Measurements from ENCODE around the gene PRDM11.
A peak's percentile ranks its signal among the peaks of the same experiment; 100 is the strongest.
"Not testable (repeated sequence)": the region's sequence is repeated elsewhere in the genome, so short reads cannot be mapped to it uniquely, and the experiment has no call there.

The PRDM11 gene

GRCh38 chr11:45237711-45238315, 91.4 kb downstream of the PRDM11 start:
- no peak for DNase-seq

GRCh38 chr11:45238724-45239123, 92.3 kb downstream of the PRDM11 start:
- DNase-seq, result no peak

DNA sequence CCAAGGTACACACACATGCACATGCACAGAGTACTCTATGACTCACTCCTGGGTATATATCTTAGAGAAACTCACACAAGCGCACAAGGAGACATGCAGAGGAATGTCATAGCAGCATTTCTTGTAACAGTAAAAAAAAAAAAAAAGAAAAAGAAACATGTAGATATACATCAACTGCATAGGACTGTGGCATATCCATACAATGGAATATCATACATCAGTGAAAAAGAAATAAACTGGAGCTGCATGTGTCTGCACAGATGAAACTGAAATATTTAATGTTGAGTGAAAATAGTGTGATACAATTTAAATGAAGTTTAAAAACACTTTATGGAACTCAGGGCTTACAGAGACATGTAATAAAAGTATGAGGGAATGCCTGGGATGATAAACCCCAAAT, 93.3 kb downstream of the PRDM11 start:
- DNase-seq, result no peak

DNA sequence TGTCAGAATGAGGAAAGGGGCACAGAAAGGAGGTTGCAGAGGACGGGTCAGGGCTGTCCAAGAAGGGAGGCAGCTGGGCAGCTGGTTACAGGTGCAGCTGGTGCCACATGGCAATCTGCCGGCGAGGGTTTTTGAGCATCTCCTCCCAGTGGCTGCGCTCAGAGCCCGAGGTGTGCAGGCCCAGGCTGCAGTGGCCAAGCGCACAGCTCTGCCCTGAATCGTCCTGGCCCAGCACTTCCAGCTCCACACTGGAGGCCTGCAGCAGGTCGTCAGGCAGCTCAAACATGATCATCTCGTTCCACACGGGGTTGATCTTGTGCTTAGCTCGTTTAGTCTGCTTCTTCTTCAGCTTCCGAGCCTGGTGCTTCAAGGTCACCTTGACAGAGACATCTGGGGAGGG, 97.5 kb downstream of the PRDM11 start:
- DNase-seq, result no peak

DNA sequence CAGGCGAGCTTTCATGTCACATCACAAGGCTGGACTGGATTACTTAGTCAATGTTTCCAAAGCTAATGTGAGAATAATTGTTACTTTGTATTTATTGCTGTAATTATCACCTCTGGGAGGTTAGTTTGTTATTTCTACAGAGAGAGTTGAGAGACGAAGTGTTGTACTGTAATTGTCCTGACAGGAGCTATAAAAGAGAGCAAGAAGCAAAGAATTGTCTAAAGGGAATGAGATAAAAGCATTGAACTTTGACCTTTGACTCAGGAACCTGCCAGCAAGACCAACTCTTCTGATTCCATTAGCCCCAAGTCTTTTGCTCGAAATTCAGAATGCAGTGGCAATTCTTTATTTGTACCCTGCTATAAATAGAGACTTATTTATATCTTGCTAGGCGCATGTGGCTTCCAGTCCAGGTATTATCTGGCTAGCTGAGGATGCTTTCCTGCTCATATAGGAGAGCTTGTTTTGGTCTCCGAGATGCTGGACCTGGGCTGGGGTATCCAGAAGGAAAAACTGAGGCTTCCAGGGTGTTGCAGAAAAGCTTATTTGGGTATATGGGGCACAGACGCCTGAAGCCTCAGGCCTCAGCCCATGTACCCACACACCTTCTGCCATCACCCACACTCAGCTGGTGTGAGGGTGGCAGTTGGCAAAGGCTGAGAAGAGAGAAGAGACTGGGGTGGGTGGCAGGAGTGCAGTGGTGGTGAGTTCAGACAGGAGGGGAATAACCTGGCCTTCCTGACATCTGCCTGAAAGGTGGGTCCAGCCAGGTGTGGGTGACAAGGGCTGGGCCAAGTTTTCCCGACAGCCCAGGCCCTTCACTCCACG, 99.0 kb downstream of the PRDM11 start:
- no peak for DNase-seq

- DNase-seq, result no peak
Observed at GRCh38 chr11:45246241-45246640, 99.8 kb downstream of the PRDM11 start.

GRCh38 chr11:45247433-45247832, 101.0 kb downstream of the PRDM11 start:
- DNase-seq, result no peak

DNA sequence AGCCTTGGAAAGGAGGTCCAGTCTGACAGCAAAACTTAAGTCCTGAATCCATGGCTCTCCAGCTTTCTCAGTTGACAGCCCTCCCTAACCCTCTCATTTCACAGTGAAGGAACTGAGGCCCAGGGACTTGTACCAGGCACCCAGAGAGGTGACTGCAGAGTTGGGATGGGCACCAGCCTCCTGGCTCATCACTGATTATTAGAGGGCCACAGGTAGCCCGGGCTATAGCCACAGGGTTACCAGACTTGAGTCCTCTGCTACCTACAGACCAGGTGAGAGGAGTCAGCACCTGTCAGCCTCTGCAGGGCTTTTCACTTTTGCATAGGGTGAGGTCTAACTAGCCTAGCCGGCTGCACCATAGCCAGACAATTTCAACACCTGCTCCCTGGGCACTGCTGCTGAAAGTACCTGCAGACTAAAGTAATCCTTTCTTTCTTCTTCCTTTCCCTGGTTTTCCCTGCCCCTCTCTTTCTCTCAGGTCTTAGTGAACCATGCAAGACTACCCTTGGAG, 102.1 kb downstream of the PRDM11 start:
- no peak for DNase-seq

GRCh38 chr11:45249372-45249771, 102.9 kb downstream of the PRDM11 start:
- not testable (repeated sequence) for DNase-seq

- DNase-seq, result no peak
Observed at GRCh38 chr11:45250035-45250718, 103.7 kb downstream of the PRDM11 start.

- DNase-seq, result peak; percentile 64
Observed at GRCh38 chr11:45252134-45252856, 105.9 kb downstream of the PRDM11 start.

GRCh38 chr11:45252877-45253276, 106.4 kb downstream of the PRDM11 start:
- no peak for DNase-seq

DNA sequence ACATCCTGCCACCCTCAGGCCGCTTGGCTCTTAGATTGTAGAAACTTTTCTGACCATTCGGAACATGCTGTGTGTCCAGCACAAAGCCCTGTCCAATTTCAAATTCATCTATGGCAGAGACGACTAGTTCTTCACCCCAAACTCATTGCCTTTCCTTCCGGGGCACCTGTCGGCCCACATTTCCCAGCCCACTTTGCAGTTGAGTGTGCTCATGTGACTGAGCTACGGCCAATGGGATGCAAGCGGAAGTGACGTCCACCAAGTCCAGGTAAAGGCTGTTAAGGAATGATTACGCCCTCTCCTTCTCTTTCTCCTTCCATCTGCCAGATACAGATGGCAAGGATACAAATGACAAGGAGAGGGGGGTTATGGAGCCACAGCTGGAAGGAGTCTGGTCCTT, 107.2 kb downstream of the PRDM11 start:
- DNase-seq, result no peak

GRCh38 chr11:45254070-45254469, 107.6 kb downstream of the PRDM11 start:
- DNase-seq, result no peak

DNA sequence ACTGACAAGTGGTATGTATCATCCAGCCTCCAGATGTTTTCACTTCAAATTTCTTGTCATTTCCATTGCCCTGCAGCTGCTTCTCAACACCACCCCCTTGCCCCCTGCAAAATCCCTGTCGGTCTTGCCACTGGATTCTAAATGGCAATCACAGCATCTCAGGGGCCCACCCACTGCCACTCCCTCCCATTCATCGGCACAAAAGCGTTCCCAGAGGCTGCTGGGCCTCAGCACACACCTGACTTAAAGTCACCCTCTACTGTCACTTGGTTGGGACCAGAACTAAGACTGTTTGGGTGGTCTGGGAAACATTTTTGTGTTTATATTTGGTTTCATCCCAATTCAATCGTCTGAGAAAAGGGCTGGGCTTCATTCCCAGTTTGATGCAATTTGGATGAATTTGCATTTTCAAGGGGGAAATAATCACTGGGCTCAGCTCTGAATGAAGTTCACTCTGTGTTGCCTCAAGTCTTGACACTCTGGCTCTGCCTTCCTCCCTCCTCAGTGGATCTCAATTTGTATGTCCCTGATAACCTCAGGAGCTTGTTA, 112.6 kb downstream of the PRDM11 start:
- no peak for DNase-seq

GRCh38 chr11:45259592-45259991, 113.2 kb downstream of the PRDM11 start:
- DNase-seq, result no peak

DNA sequence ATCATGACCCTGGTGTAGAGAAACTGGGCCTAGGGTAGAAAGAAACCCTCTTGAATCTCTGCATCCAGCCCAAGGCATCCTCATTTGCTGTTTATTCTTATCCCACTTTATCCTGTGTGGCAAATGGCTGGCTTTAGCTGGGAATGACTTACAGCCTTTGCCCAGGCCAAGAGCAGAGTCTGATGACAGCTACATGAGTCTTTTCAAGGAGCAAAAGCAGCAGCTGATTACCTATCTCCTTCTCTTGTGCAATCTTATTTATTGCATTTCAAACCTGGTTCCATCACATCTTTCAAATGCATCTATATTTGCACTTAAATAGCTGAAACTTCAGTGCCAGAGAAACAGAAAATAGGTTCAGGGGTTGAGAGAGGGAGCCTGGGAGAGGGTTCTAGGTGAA, 113.6 kb downstream of the PRDM11 start:
- DNase-seq, result no peak

DNA sequence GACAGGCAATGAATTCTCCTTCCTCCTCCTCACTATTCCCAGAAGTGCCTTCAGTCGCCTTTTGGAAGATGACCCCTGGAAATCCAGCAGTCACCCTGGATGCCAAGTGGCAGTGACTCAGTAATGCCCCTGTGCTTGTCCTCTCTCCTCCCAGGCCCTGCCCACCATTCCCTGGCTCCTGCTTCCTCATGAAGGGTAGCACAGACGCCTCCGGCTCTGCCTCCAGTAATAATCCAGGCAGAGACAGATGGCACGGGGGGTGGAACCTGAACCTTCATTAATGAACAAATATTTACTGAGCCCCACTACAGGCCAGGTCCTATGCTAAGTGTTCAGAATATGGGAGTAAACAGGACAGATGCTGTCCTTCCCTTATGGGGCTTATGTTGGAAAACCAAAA, 116.5 kb downstream of the PRDM11 start:
- DNase-seq, result no peak

- DNase-seq, result no peak
Observed at GRCh38 chr11:45263773-45264172, 117.3 kb downstream of the PRDM11 start.

DNA sequence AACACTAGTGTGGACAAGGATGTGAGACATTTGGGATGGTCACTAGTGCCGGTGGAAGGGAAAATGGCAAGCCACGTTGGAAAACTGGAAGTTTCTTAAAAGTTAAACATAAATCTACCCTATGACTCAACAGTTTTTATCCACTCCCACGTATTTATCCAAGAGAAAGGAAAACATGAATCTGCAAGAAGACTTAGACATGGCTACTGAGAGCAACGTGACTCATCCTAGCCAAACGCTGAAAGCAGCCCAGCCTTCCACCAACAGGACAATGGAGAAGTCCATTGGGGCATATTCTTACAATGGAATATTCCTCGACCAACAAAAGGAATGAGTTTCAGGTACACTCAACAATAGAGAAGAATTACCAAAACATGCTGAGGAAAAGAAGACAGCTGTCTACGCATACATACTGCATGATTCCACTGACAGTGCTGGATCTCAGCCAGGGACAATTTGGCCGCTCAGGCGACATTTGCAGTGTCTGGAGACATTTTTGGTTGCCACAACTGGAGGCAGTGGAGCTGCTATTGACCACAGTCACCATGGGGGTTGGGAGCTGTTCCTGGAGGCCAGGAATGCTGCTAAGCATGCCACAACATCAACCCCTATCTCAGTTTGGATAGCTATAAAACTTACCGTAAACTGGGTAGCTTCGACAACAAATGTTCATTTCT, 118.5 kb downstream of the PRDM11 start:
- DNase-seq, result no peak

- no peak for DNase-seq
Observed at GRCh38 chr11:45265969-45266675, 119.7 kb downstream of the PRDM11 start.

DNA sequence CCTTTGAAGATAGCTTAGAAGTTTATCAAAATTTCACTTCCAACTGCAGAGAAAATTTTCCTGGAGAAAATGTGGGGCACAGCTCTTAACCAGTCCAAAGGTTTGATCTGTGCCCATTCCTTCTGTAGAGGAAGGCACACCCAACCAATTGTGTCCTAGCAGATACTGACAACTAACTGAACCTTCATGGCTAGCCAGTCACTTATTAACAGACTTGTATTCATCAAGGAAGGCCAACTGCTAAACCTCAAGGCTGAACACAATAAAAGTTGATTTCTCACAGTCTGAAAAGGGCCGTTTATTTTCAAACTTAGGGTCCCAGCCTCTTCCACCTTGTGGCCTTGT, 120.2 kb downstream of the PRDM11 start:
- DNase-seq, result no peak
